Medulla oblongata (tissue), 1 donor: ENCODE measurements around the gene CASS4.
A peak's percentile ranks its signal among the peaks of the same experiment; 100 is the strongest.
"Not testable (repeated sequence)": the region's sequence is repeated elsewhere in the genome, so short reads cannot be mapped to it uniquely, and the experiment has no call there.

Source experiments
- DNase-seq: peaks from one replicate; pipeline ENCODE4 v3.0.0-alpha.2; 2015; ENCODE audit errors: extremely low spot score

CASS4 gene, protein sequence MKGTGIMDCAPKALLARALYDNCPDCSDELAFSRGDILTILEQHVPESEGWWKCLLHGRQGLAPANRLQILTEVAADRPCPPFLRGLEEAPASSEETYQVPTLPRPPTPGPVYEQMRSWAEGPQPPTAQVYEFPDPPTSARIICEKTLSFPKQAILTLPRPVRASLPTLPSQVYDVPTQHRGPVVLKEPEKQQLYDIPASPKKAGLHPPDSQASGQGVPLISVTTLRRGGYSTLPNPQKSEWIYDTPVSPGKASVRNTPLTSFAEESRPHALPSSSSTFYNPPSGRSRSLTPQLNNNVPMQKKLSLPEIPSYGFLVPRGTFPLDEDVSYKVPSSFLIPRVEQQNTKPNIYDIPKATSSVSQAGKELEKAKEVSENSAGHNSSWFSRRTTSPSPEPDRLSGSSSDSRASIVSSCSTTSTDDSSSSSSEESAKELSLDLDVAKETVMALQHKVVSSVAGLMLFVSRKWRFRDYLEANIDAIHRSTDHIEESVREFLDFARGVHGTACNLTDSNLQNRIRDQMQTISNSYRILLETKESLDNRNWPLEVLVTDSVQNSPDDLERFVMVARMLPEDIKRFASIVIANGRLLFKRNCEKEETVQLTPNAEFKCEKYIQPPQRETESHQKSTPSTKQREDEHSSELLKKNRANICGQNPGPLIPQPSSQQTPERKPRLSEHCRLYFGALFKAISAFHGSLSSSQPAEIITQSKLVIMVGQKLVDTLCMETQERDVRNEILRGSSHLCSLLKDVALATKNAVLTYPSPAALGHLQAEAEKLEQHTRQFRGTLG

DNA sequence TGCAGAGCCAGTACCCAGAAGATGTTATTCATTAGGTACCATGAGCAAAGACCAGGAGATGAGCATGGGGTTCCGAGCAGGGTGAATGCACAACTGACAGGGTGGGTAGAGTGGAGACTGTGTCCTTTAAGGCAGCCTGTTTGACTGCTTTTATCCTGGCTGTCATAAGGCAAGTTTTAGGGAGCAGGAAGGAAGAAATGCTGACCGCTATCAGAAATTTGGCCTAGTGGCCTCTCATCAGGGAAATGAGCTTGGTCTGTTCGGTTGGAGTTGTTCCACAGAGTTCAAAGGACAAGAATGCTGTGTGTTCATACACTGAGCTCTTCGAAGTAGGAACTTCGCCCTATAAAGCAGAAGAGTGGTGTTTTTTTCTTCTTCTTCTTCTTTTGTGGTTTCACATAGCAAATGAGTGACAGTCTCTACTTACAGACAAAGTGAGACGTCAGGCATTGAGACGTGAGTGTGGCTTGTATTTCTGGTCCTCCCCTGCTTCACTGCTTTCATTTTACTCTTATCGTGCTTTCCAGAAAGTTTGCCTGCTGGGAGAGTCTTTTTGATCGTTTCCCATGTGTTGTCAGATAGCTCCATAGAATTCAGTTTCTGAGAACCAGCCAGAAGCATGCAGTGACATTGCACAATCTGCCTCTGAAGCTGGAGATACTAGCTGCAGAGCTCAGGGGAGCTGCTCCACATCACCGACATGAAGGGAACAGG lies at the start of gene CASS4:
Gene CASS4, plus strand, starts transcription at position 502 of the 714 bp plus-strand sequence. Its CDS starts 199 bp downstream, at position 701.
- DNase-seq, result peak; percentile 72

DNA sequence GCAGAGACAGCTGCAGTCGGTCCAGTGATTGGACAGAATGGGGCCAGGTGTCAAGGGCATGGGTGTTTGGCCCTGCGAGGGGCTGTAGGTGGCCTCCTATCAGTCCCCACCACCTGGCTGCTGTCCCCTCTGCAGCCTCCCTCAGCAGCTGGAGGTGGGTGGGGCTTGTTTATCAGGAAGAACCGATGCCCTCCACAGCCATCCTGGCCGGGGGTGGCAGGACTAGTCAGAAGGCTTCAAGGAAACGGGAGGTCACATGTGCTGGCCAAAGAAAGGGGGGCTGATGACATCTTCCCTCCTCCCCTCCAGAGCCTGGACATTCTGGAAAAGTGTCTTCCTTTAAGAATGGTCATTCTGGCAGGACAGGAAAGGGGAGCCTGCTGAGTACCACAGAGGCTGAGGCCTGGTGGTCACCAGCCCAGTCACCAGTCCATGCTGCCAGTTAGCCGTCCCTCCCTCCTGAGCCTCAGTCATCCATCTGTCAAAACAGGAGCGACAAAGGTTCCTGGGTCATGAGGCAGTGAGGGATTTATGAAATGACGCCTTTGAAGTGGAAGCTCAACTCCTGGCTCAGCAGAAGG lies 49.1 kb upstream of the CASS4 start:
- no peak for DNase-seq

DNA sequence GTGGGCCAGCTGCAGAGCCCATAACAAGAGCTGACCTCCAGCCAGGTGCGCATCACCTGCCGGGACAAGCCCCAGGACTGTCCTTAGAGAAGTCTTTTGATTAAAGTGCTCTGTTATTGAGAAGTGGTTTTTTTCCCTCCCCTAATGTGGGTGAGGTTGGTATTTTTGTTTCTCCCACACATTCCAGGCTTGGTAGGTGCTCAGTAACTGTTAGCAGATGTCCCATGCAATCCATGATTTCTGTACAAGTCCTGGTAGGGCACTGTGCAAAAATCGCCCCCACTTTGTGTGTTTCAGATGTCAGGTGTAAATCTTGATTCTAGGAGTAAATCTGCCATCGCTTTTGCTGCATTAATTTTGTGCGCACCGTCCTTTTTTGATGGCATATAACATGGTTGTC lies 48.6 kb upstream of the CASS4 start:
- DNase-seq, result no peak

DNA sequence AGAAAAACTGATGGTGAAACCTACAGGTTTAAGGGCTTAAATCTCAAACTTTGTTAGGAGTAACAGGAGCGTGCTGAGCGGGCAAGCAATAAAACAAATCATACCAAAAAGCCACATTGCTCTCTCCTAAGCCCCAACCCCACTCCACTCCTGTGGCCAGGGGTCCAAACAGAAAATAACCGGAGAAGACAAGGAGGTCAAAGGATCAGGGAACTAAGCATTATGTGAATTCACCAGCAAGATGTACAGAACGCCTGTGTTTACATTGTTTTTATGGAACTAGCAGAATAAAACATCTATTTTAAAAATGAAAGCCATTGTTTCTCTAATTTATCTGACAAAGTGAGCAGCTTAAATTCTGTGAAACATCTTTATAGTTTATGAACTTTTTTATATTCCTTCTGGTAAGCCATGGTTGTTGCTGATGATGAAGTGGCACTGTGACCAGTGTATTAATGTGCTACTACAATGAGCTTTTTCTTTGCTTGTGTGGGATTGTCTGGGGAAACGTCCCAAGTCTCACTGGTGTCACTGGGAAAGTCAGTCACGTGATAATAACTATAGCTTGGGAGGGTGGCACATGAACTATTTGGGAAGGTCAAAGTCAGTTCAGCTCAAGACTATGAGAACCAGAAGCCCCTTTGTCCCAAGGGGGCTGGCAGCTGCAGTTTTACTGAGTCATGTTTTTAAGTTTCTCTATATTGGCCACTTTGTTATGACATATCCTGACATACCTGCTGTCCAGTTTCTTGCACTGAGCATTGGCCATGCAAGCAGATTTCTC lies 43.5 kb upstream of the CASS4 start:
- DNase-seq, result peak; percentile 74

DNA sequence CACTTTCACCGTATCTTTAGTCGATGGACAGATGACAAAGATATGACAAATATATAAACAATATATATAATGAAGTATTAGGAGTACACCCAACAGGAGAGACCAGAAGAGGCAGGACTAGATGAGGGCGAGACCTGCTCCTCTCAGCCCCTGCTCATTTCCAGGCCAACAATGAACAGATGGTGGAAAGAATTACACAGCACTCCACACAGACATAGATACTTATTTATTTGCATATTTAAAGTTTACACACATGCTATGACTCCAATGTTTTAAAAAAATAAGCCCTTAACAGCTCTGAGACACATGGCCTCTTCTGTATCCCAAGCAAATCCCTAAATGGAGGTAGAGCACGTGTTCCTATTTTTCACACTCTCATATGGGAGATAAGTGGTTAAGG lies 42.9 kb upstream of the CASS4 start:
- no peak for DNase-seq

DNA sequence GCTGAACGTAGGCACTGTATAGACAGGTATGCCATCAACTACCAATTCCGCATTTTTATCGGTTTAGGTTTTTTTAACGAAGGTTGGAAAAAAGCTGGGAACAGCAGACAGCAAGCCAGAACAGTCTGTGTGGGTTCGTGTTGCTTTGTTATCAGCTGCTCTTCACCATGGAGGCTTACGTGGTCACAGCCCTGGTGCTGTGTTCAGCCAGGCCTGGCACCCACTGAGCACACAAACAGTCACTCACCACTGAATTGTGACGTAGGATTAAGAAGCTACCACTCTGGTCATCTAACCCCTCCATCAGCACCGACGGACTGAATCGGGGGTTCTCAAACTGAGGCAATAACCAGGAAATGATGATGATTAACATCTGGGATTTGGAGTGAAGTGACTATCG lies 40.1 kb upstream of the CASS4 start:
- no peak for DNase-seq

DNA sequence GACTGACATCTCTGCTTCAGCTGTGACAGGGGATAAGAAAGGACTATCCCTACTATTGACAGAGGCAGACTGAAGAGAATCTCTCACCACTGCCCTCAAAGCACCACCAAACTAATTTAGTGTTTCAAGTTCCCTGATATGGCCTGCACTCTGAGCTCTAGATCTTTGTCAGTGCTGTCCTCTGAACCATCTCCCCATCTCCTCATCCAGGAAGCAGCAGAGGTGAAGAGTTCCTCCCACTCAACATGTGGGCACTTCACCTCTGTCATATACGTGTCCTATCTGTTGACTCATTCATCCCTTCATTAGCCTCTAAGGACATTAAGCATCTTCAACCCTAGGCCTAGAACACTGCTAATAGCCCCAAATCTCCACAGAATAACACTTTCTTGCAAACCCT lies 39.2 kb upstream of the CASS4 start:
- no peak for DNase-seq

DNA sequence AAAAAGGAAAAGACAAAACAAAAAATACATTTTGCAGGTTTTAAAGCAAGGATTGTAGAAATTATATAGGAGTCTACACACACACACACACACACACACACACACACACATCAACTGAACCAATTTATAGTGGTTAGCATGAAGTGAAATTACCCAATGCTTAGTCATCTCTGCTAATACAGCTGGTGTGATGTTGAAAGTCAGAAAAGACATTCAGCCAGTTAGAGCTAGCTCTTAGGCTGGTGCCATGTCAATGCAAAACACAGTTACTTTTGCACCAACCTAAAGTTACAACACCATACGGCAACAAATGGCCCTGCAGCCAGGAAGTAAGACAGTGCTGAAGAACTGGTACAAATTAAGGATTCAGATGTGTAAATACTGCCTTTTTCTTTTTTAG lies 38.1 kb upstream of the CASS4 start:
- DNase-seq, result no peak

DNA sequence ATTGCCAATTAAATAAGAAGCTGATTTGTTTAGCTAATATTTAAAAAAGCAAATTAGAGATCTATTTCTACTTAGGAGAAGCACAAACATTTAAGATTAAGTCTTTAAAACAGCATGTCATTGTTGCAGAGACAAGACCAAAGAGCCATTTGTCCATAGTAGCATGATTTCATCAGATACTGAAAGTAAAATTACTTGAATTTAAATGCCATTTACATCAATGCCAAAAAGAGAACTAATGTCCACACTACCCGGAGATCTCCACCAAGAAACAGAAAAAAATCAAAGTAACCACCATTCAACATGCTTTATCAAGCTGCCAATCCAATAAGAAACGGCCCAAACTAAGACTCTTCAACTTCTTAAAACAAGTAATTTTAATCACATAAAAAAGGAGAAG lies 35.7 kb upstream of the CASS4 start:
- DNase-seq, result no peak

DNA sequence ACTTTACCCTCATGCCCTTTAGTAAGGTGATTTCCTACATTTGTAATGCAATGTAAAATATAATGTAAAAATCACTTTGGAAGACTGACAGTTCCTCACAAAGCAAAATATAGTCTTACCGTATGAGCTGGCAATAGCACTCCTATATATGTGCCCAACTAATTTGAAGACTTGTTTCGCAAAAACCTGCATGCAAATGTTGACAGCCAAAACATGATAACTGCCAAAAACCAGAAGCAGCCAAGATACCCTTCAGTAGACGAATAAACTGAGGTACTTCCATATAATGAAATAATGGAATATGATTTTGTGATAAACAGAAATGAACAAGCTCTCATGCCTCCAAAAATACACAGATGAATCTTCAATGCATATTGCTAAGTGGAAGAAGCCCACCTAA lies 33.7 kb upstream of the CASS4 start:
- no peak for DNase-seq

DNA sequence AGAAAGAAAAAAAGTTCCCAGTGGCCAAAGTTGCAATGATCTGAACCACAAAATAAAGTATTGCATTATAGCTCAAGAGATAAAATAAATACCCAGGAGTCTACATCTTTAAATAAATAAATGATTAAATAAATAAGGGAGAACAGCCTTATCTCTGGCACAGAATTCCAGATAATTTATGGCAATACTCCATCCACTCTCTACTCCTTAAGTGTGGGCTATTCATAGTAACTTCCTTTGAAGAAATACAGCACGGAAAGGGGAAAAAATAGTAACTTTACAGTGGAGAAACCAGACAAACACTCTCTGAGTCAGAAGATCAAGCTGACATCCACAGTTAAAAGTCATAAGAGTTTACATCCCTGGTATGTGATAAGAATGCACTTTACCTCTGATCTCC lies 31.7 kb upstream of the CASS4 start:
- no peak for DNase-seq

DNA sequence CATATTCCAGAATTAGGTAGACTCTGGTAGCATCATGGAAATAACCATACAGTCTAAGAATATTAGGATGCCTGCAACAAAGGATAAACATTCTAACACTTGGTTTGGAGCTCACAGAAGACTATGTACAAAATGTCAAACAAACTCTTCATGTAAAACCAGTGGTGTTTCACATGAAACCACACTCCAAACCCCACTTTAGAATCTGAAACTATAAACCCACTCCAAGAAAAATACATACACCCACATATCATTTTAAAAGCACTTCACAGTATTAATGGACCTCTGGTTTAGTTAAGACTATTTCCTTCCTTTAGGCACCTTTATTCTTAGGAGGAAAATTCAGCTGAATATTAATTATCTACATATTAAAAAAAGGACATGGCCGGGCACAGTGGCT lies 30.6 kb upstream of the CASS4 start:
- DNase-seq, result no peak

DNA sequence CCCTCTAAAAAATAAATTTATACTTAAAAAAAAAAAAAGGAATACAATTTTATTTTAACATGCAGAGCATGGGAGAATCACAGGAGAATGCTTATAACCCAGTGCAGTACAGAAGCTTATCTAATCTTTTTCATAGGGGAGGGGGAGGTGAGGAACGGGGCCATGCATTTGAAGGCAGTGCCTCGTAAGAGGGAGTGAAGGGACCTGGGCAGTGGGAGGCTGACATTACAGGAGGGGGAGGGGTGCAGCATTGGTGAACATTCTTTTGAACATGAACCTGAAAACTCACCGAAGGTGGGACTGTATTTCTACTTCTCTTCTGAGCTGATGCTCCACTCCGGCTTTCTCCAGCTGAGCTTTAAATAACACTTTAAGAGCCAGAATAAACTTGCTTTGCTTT lies 29.4 kb upstream of the CASS4 start:
- DNase-seq, result no peak

DNA sequence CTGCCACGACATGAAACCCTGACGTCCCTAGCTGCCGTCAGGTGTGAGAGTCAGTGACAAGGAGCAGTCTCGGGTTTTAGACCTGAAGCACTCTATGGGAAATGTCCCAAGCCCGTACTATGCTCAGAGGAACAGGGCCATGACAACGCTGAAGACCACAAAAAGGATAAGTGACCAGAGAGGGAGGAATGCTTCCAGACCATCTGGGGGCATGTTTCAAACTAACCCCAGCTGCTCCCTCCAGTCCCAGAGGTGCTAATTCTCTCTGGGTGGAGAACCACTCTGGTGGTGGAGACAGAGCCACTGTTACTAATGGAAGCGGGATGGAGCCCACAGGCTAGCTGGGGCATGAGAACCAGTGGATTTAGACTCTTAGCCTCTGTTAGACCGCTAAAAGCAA lies 28.7 kb upstream of the CASS4 start:
- DNase-seq, result no peak

DNA sequence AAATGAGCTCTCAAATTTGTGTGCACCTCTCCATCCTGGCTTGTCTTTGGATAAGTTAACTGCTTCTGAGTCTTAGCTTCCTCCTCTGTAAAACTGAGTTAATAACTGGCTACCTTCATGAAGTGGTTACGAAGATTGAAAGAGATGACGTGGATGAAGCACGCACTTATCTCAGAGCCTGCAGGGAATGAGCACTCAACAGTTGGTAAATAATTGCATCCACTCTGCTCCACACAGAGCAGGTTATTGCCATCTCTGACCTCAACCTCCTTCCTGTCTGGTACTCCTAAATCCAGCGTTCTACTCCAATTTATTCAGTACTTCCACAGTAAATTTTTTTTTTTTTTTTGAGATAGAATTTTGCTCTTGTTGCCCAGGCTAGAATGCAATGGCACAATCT lies 26.9 kb upstream of the CASS4 start:
- DNase-seq, result no peak

DNA sequence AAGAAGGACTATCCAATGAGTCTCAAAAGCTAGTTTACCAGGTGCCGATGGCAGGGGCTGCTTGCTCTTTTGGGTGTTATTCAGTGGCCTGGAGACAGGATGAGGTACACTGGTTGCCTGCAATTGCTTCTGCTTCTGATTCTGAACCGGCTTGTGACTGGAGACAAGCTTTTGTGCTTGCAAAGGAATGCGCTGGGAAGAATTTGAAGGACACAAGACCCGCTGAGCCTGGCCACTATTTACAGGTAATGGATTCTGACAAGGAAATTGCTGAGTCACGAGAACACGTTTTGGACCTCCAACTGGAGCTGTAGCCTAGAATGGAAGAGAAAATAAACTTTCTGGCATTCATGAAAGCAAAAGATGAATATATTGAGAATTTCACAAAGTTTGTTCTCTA lies 25.8 kb upstream of the CASS4 start:
- DNase-seq, result no peak

DNA sequence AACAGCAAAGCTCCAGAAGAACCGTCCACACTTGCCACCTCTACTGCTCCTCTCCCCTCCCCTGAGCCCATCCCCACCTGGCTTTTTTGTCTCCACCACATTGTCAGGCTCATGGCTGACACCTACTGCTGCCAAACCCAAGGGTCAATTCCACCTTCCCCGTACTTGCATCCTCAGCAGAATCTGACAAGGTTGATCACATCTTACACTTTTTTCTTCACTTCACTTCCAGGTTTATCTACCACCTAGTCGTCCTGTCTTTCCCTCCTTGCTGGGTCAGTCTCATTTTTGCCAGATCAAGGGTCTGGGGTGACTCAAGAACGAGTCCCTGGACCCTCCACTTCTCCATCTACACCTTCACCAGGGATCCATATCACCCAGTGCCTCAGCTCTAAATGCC lies 23.2 kb upstream of the CASS4 start:
- DNase-seq, result no peak

DNA sequence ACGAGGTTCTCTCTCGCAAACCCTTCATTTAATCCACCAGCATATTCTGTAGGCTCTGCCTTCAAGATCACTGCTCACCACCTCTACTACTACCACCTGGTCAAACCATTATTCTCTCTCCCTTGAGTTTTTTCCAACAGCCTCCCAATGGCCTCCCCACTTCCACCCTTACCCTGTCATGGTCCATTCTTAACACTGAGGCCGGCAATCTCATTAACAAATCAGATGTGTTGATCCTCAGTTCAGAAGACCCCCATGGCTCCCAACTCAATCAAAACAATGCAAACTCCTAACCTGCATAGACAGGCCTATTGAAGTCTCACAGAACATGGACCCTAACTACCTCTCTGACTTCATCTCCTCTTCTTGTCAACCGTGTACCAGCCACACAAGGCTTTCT lies 22.3 kb upstream of the CASS4 start:
- DNase-seq, result no peak

DNA sequence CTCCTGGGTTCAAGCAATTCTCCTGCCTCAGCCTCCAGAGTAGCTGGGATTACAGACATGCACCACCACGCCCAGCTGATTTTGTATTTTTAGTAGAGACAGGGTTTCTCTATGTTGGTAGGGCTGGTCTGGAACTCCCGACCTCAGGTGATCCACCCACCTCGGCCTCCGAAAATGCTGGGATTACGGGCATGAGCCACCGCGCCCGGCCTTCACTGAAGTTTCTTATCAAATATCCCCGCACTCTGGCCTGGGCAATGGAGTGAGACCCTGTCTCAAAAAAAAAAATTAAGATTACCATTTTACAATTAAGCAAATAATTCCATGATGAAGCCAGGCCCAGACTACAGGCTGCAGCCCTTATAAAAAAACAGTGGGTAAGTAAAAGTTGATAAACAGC lies 21.7 kb upstream of the CASS4 start:
- not testable (repeated sequence) for DNase-seq

DNA sequence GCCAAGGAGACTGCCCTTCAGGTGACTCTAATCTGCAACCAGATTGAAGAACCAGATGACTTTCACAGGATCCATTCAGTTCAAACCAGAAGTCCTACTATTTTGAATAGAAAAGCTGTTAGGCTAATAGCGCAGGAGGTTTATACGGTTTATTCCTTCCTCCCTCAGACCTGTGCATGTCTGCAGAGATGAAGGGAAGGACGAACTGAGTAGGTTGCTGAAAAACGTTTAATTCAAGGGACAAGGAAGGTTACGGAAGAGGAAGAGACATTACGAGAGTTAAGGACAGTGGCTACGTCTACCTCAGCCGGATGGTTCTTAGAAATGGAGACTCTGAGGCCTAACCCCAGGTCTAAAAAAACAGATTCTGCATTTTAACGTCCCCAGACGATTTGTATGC lies 21.0 kb upstream of the CASS4 start:
- no peak for DNase-seq

DNA sequence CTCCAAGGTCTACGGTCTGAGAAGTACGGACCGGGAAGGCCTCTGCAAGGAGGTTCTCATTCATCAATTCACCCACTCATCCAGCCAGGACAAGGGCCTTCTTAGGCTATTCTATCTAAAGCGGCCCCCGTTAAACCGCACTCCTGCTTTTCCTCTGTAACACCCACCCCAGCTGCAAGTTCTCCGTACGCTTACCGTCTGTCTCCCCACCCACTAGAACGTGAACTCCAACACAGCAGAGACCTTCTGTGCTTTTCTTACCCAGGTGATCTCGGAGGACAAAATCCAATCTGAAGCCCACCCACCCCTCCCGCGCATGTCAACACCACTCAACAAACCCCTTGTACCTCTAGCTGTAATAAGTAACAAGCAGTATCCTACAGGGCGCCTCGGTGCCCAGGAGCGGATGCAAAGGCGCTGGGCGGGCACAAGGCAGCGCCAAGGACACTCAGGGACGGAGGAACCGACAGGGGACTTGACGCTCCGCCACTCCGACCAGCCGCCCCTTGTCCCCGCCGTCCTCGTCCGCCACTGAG lies 20.4 kb upstream of the CASS4 start:
- no peak for DNase-seq
